A549 (cell line): Measurements from ENCODE around the gene RSRC2.

ENCODE experiments used
- CHD2 ChIP-seq: fragments of 150-350 bp; IDR thresholded peaks from 2 replicates; pipeline ENCODE4 v1.6.1; 2014; ENCODE audit warnings: low read length; ENCODE audit not compliant: partially characterized antibody
- CTCF ChIP-seq: fragments of >200 bp; sonication (Bioruptor Twin); formaldehyde crosslinking; IDR thresholded peaks from 3 replicates; pipeline ENCODE4 v1.5.1; 2016
- HOXA7 ChIP-seq: fragments of 250-450 bp; sonication (Bioruptor Pico); IDR thresholded peaks from 2 replicates; pipeline ENCODE4 v1.5.0; 2020; ENCODE audit warnings: mild to moderate bottlenecking, moderate library complexity
- MAX ChIP-seq: IDR thresholded peaks from 2 replicates; pipeline ENCODE4 v1.6.1; 2012
- PHF8 ChIP-seq: fragments of 200-600 bp; sonication (generic); IDR thresholded peaks from 2 replicates; pipeline ENCODE4 v1.6.1; 2016; ENCODE audit warnings: low read depth, mild to moderate bottlenecking, antibody characterized with exemption, moderate library complexity, borderline replicate concordance
- RARB ChIP-seq: fragments of 250-450 bp; sonication (Bioruptor Pico); IDR thresholded peaks from 2 replicates; pipeline ENCODE4 v1.8.0; 2021; ENCODE audit warnings: mild to moderate bottlenecking, moderate library complexity
- SMC3 ChIP-seq: fragments of >200 bp; sonication (Bioruptor Twin); formaldehyde crosslinking; IDR thresholded peaks from 3 replicates; pipeline ENCODE4 v1.6.1; 2018; ENCODE audit warnings: inconsistent platforms

DNA sequence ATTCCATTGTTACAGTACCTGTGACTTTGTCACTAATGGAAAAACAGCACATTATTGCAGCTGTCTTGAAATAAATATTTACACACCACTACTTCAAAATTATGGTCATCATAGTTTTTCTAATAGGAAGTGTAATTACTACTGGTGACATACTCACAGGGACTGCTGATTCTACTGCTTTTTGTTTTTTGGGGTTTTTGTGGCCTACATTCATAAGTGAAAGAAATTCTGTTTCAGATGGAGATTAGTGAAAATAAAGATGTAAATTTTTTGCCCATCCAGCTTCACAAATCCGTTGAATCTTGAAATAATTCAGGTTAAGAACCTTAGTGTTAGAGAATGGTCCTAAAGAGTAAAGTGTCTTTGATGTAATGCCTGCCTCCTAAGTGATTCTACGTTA is 17.8 kb upstream of the RSRC2 start:
- TF ChIP-seq CTCF (no peak), CHD2 (no peak), MAX (no peak), SMC3 (no peak), RARB (CRISPR knock-in tag) (no peak), PHF8 (no peak), HOXA7 (CRISPR knock-in tag) (no peak)
